SU-DHL-6 (cell line): ENCODE measurements around the gene STX10.

ENCODE experiments used
- H2AFZ ChIP-seq: fragments of 200-600 bp; sonication (generic); 2 replicates; pipeline ENCODE4 v1.6.1; 2014; ENCODE audit warnings: low read depth, mild to moderate bottlenecking, moderate library complexity, mixed read lengths, antibody characterized with exemption, low read length; ENCODE audit not compliant: severe bottlenecking
- H3F3A ChIP-seq: fragments of 200-600 bp; shearing (Covaris generic); 2 replicates; pipeline ENCODE4 v1.6.0; 2016; ENCODE audit warnings: antibody characterized with exemption, mild to moderate bottlenecking; ENCODE audit not compliant: insufficient read depth
- H3K27ac ChIP-seq: fragments of 200-600 bp; sonication (generic); 2 replicates; pipeline ENCODE4 v1.5.1; 2016; ENCODE audit warnings: low read depth, mild to moderate bottlenecking, low read length, moderate library complexity, mixed read lengths
- H3K27me3 ChIP-seq: fragments of 200-600 bp; sonication (generic), shearing (Covaris generic); 2 replicates; pipeline ENCODE4 v1.6.0; 2014; ENCODE audit warnings: mild to moderate bottlenecking, low read length
- H3K36me3 ChIP-seq: fragments of 200-600 bp; sonication (generic); 2 replicates; pipeline ENCODE4 v1.6.1; 2014; ENCODE audit warnings: mild to moderate bottlenecking, low read length, mixed read lengths
- H3K4me2 ChIP-seq: fragments of 300-600, 200-600 bp; shearing (Covaris generic), sonication (generic); 2 replicates; pipeline ENCODE4 v1.6.0; 2014; ENCODE audit warnings: low read length, low read depth, mild to moderate bottlenecking; ENCODE audit not compliant: poor library complexity, severe bottlenecking
- H3K4me3 ChIP-seq: fragments of 200-600 bp; sonication (generic); 2 replicates; pipeline ENCODE4 v1.5.1; 2014; ENCODE audit warnings: antibody characterized with exemption, low read length, mild to moderate bottlenecking, mixed read lengths; ENCODE audit not compliant: insufficient read depth, poor library complexity, severe bottlenecking
- H3K79me2 ChIP-seq: fragments of 200-600 bp; sonication (generic); 2 replicates; pipeline ENCODE4 v1.6.1; 2014; ENCODE audit warnings: mild to moderate bottlenecking, low read length, moderate library complexity; ENCODE audit not compliant: insufficient read depth
- H3K9ac ChIP-seq: fragments of 200-600 bp; sonication (generic); 2 replicates; pipeline ENCODE4 v1.7.0; 2014; ENCODE audit warnings: mild to moderate bottlenecking, low read length
- H3K9me2 ChIP-seq: fragments of 200-600 bp; sonication (generic); replicated peaks from 2 replicates; pipeline ENCODE4 v1.6.1; 2014; ENCODE audit warnings: low read length; ENCODE audit not compliant: insufficient read depth
- H3K9me3 ChIP-seq: fragments of 200-600 bp; sonication (generic); 2 replicates; pipeline ENCODE4 v1.6.1; 2014; ENCODE audit warnings: low read length, mixed read lengths; ENCODE audit not compliant: insufficient read depth
- H4K20me1 ChIP-seq: fragments of 200-600 bp; sonication (generic); 2 replicates; pipeline ENCODE4 v1.6.1; 2014; ENCODE audit warnings: low read depth, mild to moderate bottlenecking, antibody characterized with exemption, low read length, moderate library complexity, mixed read lengths
- CTCF ChIP-seq: fragments of 200-600 bp; sonication (generic); IDR thresholded peaks from one replicate; pipeline ENCODE4 v1.5.1; 2017; ENCODE audit warnings: antibody characterized with exemption, mild to moderate bottlenecking, low read length, moderate library complexity; ENCODE audit not compliant: insufficient read depth, poor library complexity, severe bottlenecking
- EZH2phosphoT487 ChIP-seq: fragments of 200-600 bp; sonication (generic), shearing (Covaris generic); conservative IDR thresholded peaks from 2 replicates; pipeline ENCODE4 v1.6.1; 2018; ENCODE audit warnings: mild to moderate bottlenecking, antibody characterized with exemption, low read length, moderate library complexity, mixed read lengths

STX10 gene

GRCh38 chr19:13101590-13102415 is 48.4 kb downstream of the STX10 start:
- peaks cover 14% of the 10 kb centered on the region for H3K79me2 ChIP-seq
- peak overlapping the region; percentile 65 for H3K4me2 ChIP-seq

GRCh38 chr19:13100841-13101589 is 49.2 kb downstream of the STX10 start:
- H3K27ac ChIP-seq = no peak overlapping the region
- H3K27me3 ChIP-seq = no peaks in the 10 kb centered on the region
- H3K79me2 ChIP-seq = peaks cover 14% of the 10 kb centered on the region
- no peak overlapping the region for H2AFZ ChIP-seq
- H3K36me3 ChIP-seq = peaks cover 13% of the 10 kb centered on the region
- H3K9ac ChIP-seq = peak overlapping the region; percentile 96
- TF ChIP-seq EZH2phosphoT487 (no peak), CTCF (peak; percentile 43)
- H4K20me1 ChIP-seq = no peaks in the 10 kb centered on the region
- H3K4me3 ChIP-seq = peak overlapping the region; percentile 77
- peaks cover 42% of the 10 kb centered on the region for H3F3A ChIP-seq
- no peaks in the 10 kb centered on the region for H3K9me2 ChIP-seq
- H3K4me2 ChIP-seq = peak overlapping the region; percentile 65
- H3K9me3 ChIP-seq = no peaks in the 10 kb centered on the region

More at GRCh38 chr19:13101590-13102415, 48.4 kb downstream of the STX10 start:
- peak overlapping the region; percentile 96 for H3K9ac ChIP-seq
- H3K9me3 ChIP-seq = no peaks in the 10 kb centered on the region
- peak overlapping the region; percentile 77 for H3K4me3 ChIP-seq
- H3F3A ChIP-seq = peaks cover 45% of the 10 kb centered on the region
- no peak overlapping the region for H2AFZ ChIP-seq
- peak overlapping the region; percentile 92 for H3K27ac ChIP-seq
- no peaks in the 10 kb centered on the region for H3K9me2 ChIP-seq
- H3K27me3 ChIP-seq = no peaks in the 10 kb centered on the region
- H3K36me3 ChIP-seq = peaks cover 13% of the 10 kb centered on the region
- no peaks in the 10 kb centered on the region for H4K20me1 ChIP-seq
- no peak for TF ChIP-seq EZH2phosphoT487
- peak; percentile 18 for TF ChIP-seq CTCF

- Histone ChIP-seq H2AFZ (no peak overlapping the region), H3K9me3 (no peaks in the 10 kb centered on the region), H3F3A (peaks cover 35% of the 10 kb centered on the region), H3K36me3 (peaks cover 13% of the 10 kb centered on the region), H3K79me2 (peaks cover 14% of the 10 kb centered on the region), H3K9me2 (no peaks in the 10 kb centered on the region), H3K9ac (no peak overlapping the region), H3K4me3 (no peak overlapping the region), H3K27ac (no peak overlapping the region), H4K20me1 (no peaks in the 10 kb centered on the region), H3K4me2 (peak overlapping the region; percentile 35), H3K27me3 (no peaks in the 10 kb centered on the region)
- no peak for TF ChIP-seq EZH2phosphoT487
- no peak for TF ChIP-seq CTCF
Observed at GRCh38 chr19:13100031-13100588, 50.1 kb downstream of the STX10 start.
